ENCODE data around the gene LRRC9. TPM values are rescaled to one million over a fixed set of nuclear protein-coding genes. Genes with fewer than 3 reads are reported as not detected.
A peak's percentile ranks its signal among the peaks of the same experiment; 100 is the strongest.

Gene LRRC9
- total RNA-seq (2016; rRNA removed; fragmentation: Illumina TruSeq; extraction: Trizol) = 0.18 and 0.62 TPM in 2 replicates
- not detected in 2 replicates for total RNA-seq (2016; cell fraction: cytosol; rRNA removed; fragmentation: Illumina TruSeq; extraction: Trizol; ENCODE audit: low read depth)
- 0.24 and 0.42 TPM in 2 replicates for total RNA-seq (2016; cell fraction: insoluble cytoplasmic fraction; rRNA removed; fragmentation: Illumina TruSeq; extraction: Trizol)
- total RNA-seq (2016; cell fraction: membrane; rRNA removed; fragmentation: Illumina TruSeq; extraction: Trizol) = 0.21 TPM in 1 of 2 replicates, not detected in the other
- total RNA-seq (2016; cell fraction: nucleus; rRNA removed; fragmentation: Illumina TruSeq; extraction: Trizol) = 0.41 and 0.43 TPM in 2 replicates
- polyA plus RNA-seq (2011; rRNA removed) = 0.08 and 0.21 TPM in 2 replicates
- not detected in 2 replicates for polyA plus RNA-seq (2011; cell fraction: cytosol; rRNA removed)
- polyA plus RNA-seq (2011; cell fraction: nucleus; rRNA removed) = not detected in 2 replicates
- not detected in 2 replicates for polyA plus RNA-seq (2012)
- not detected in 2 replicates for polyA plus RNA-seq (2016; cell fraction: cytosol; fragmentation: Illumina TruSeq; extraction: Trizol; ENCODE audit: low read depth)
- polyA plus RNA-seq (2016; cell fraction: insoluble cytoplasmic fraction; fragmentation: Illumina TruSeq; extraction: Trizol; ENCODE audit: low read depth) = 0.28 and 0.52 TPM in 2 replicates
- polyA plus RNA-seq (2016; cell fraction: membrane; fragmentation: Illumina TruSeq; extraction: Trizol; ENCODE audit: low read depth) = not detected in 2 replicates
- 0.21 TPM in 1 of 2 replicates, not detected in the other for polyA plus RNA-seq (2016; cell fraction: nucleus; fragmentation: Illumina TruSeq; extraction: Trizol; ENCODE audit: insufficient read depth, low read depth)
- not detected in 2 replicates for polyA minus RNA-seq (2011; rRNA and poly(A)+ RNA removed; ENCODE audit: low replicate concordance)
- not detected in 2 replicates for polyA minus RNA-seq (2011; cell fraction: cytosol; rRNA and poly(A)+ RNA removed)
- polyA minus RNA-seq (2011; cell fraction: nucleus; rRNA and poly(A)+ RNA removed) = 0.64 and 1.6 TPM in 2 replicates
- Bru-seq, nascent RNA = percentile 19 among the genes with signal in this experiment
- BruChase-seq, experiment 1, labeled RNA remaining after a 6-hour chase = percentile 14 among the genes with signal in this experiment
- BruChase-seq, experiment 2, labeled RNA remaining after a 2-hour chase = percentile 19 among the genes with signal in this experiment
- long read RNA-seq, experiment 1, partial matches to known transcripts = 1 of 1 reads
- long read RNA-seq, experiment 1, other reads (novel, unspliced or antisense) = 0 of 1 reads
- long read RNA-seq, experiment 2 = 0 reads

- no peaks in the 10 kb centered on the region for H4K20me1 ChIP-seq (ENCODE audit: insufficient read depth, low read length)
- H3K4me3 ChIP-seq (replicated peaks in 1 of 3; ENCODE audit: insufficient read depth in 1 of 3, low read depth in 2 of 3, low read length in 3 of 3) = peak within 1 kb of the TSS; percentile 55 to 83 (median 64)
- peak; percentile 92 for ATAC-seq
- no peaks in the 10 kb centered on the region for H3K79me2 ChIP-seq (ENCODE audit: insufficient read depth, low read length)
- peak within 1 kb of the TSS; percentile 84 for H2AFZ ChIP-seq (ENCODE audit: low read length)
- no peaks in the 10 kb centered on the region for H3K27me3 ChIP-seq (ENCODE audit: control insufficient read depth in 1 of 2, insufficient read depth in 2 of 2, low read length in 2 of 2)
- DNase-seq (ENCODE audit: low spot score) = peak; percentile 93
- in situ Hi-C loops (cut with HindIII; ENCODE audit: extremely low pct_ligation_motif_present, low pct_unique_long_range_greater_than_20kb) (loop anchor here (10.0 kb wide), 1 partner anchor 285 kb away; no protein-coding TSS in a partner anchor), intact Hi-C loops (cut with micrococcal nuclease; ENCODE audit: unreplicated experiment) (no loop called here)
- POLR2A ChIA-PET = interaction anchor here (1.0 to 1.2 kb wide), 2 partner anchors 329 to 436 kb away, joined by 5 read pairs; partner anchors contain the start of genes JKAMP, L3HYPDH and PPM1A
- H3K4me2 ChIP-seq (ENCODE audit: low read depth, low read length) = peak within 1 kb of the TSS; percentile 94
- peak; percentile 87 for FAIRE-seq
- 1% methylated on average over 45 of the region's 57 CpGs for WGBS (ENCODE audit: low lambda C conversion rate)
- H3K27ac ChIP-seq (ENCODE audit: extremely low read length, insufficient read depth, low read length) = peak within 1 kb of the TSS; percentile 90
- no TSS peak for BruUV-seq (replicated peaks)
- H3K9ac ChIP-seq (ENCODE audit: insufficient read depth, low read depth, low read length) = peak within 1 kb of the TSS; percentile 74
- CTCF ChIA-PET (ENCODE audit: low intra/inter-chr PET ratio, low total read pairs) = interaction anchor here (2.2 kb wide), 1 partner anchor 287 kb away, joined by 16 read pairs; no protein-coding TSS in a partner anchor
- H3K4me1 ChIP-seq (ENCODE audit: insufficient read depth, low read length) = peaks cover 20% of the 10 kb centered on the region
- H3K36me3 ChIP-seq (replicated peaks in 1 of 2; ENCODE audit: control insufficient read depth in 1 of 2, insufficient read depth in 2 of 2, low read length in 2 of 2) = no peaks in the 10 kb centered on the region
- no peaks in the 10 kb centered on the region for H3K9me3 ChIP-seq (ENCODE audit: low read length)
- TF ChIP-seq TOE1 (CRISPR knock-in tag; IDR thresholded peaks at IDR 0.05) (no peak), MIER3 (CRISPR knock-in tag; IDR thresholded peaks at IDR 0.05; ENCODE audit: borderline replicate concordance) (0 out of 2 replicates have a peak, but pooled peaks have one; percentile 36), MEIS2 (CRISPR knock-in tag; IDR thresholded peaks at IDR 0.05) (peak; percentile 61; the same call in 1 of the 2 replicates), ARNT (IDR thresholded peaks at IDR 0.05) (no peak), DMTF1 (CRISPR knock-in tag; IDR thresholded peaks at IDR 0.05) (no peak), CREBL2 (CRISPR knock-in tag; IDR thresholded peaks at IDR 0.05; ENCODE audit: borderline replicate concordance) (no peak), PAWR (CRISPR knock-in tag; IDR thresholded peaks at IDR 0.05; ENCODE audit: borderline replicate concordance) (no peak), RBAK (CRISPR knock-in tag; IDR thresholded peaks at IDR 0.05) (no peak), NKX3-1 (CRISPR knock-in tag; IDR thresholded peaks at IDR 0.05) (no peak), ARID3A (IDR thresholded peaks at IDR 0.05; ENCODE audit: low read depth, low read length) (peak; percentile 59; the same call in 1 of the 2 replicates), ZNF615 (CRISPR knock-in tag; IDR thresholded peaks at IDR 0.05; ENCODE audit: borderline replicate concordance) (no peak), MBNL3 (CRISPR knock-in tag; conservative IDR thresholded peaks at IDR 0.05) (no peak)
Measured at GRCh38 chr14:59919570-59920377, at the start of gene LRRC9. Gene LRRC9 (plus strand): TSS chr14:59920144.

All from HepG2 (cell line).